ENCODE data around the gene FRMPD1. TPM values are rescaled to one million over a fixed set of nuclear protein-coding genes. Genes with fewer than 3 reads are reported as not detected.

FRMPD1 gene
- total and polyA plus RNA-seq, 2 of the 4 experiments (the other 2 are of a cell fraction), result not detected

GRCh38 chr9:37778534-37778933, 127.8 kb downstream of the FRMPD1 start:
- POLR2A ChIA-PET (ENCODE audit: unreplicated experiment), result no interaction called here

More at GRCh38 chr9:37778534-37778933, 127.8 kb downstream of the FRMPD1 start:
- H2BK5ac ChIP-seq (ENCODE audit: low read depth, low read length, poor library complexity, severe bottlenecking), result no peak overlapping the region
- no peak for TF ChIP-seq BHLHE40 (IDR thresholded peaks at IDR 0.05; ENCODE audit: low read depth, low read length)
- no peak for TF ChIP-seq CEBPB (IDR thresholded peaks at IDR 0.05; ENCODE audit: low read depth, low read length)
- no peak for TF ChIP-seq SMC3 (IDR thresholded peaks at IDR 0.05; ENCODE audit: low read depth, low read length)
- no peak for TF ChIP-seq MAFK (IDR thresholded peaks at IDR 0.05; ENCODE audit: low read depth, low read length)
- TF ChIP-seq RFX5 (IDR thresholded peaks at IDR 0.05; ENCODE audit: low read depth, low read length), result no peak
- no peak for TF ChIP-seq CTCF (conservative IDR thresholded peaks at IDR 0.05; ENCODE audit: low read depth, low read length)
- no peak for TF ChIP-seq RCOR1 (IDR thresholded peaks at IDR 0.05; ENCODE audit: insufficient replicate concordance, low read length)
- TF ChIP-seq, protein P1, sequence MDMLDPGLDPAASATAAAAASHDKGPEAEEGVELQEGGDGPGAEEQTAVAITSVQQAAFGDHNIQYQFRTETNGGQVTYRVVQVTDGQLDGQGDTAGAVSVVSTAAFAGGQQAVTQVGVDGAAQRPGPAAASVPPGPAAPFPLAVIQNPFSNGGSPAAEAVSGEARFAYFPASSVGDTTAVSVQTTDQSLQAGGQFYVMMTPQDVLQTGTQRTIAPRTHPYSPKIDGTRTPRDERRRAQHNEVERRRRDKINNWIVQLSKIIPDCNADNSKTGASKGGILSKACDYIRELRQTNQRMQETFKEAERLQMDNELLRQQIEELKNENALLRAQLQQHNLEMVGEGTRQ (IDR thresholded peaks at IDR 0.05; ENCODE audit: low read depth, low read length), result no peak
- TF ChIP-seq MAZ (IDR thresholded peaks at IDR 0.05; ENCODE audit: borderline replicate concordance, low read depth, low read length), result no peak
- TF ChIP-seq, protein P2, sequence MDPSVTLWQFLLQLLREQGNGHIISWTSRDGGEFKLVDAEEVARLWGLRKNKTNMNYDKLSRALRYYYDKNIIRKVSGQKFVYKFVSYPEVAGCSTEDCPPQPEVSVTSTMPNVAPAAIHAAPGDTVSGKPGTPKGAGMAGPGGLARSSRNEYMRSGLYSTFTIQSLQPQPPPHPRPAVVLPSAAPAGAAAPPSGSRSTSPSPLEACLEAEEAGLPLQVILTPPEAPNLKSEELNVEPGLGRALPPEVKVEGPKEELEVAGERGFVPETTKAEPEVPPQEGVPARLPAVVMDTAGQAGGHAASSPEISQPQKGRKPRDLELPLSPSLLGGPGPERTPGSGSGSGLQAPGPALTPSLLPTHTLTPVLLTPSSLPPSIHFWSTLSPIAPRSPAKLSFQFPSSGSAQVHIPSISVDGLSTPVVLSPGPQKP (IDR thresholded peaks at IDR 0.05; ENCODE audit: borderline replicate concordance, low read depth, low read length), result no peak
- no peak overlapping the region for H3K14ac ChIP-seq (replicated peaks; ENCODE audit: low read depth, low read length)
- H3K4me3 ChIP-seq (ENCODE audit: insufficient read depth, low read depth, low read length), result no peak overlapping the region
- H3K4ac ChIP-seq (ENCODE audit: low read depth, low read length), result no peak overlapping the region
- H3K4me2 ChIP-seq (ENCODE audit: low read depth, low read length), result no peak overlapping the region
- H3K36me3 ChIP-seq (ENCODE audit: control insufficient read depth, insufficient read depth, low read length), result peaks cover 27% of the 10 kb centered on the region
- H4K8ac ChIP-seq (ENCODE audit: low read depth in 2 of 2, low read length in 2 of 2), result no peak overlapping the region
- H3K18ac ChIP-seq (ENCODE audit: low read depth, low read length), result no peak overlapping the region
- no peak overlapping the region for H3K23ac ChIP-seq (ENCODE audit: low read depth, low read length)
- no peak overlapping the region for H2AK9ac ChIP-seq (replicated peaks; ENCODE audit: low read depth, low read length, poor library complexity)
- H4K91ac ChIP-seq (ENCODE audit: insufficient read depth, low read depth, low read length), result no peak overlapping the region
- no peak overlapping the region for H4K5ac ChIP-seq (ENCODE audit: low read depth, low read length)
- no peak overlapping the region for H2AK5ac ChIP-seq (ENCODE audit: low read depth, low read length)
- intact Hi-C loops (cut with micrococcal nuclease) (no loop called here), in situ Hi-C loops (cut with MboI; ENCODE audit: low sequenced_read_pairs) (loop anchor here (10.0 kb wide), 1 partner anchor 294 kb away; the partner anchor contains the start of gene POLR1E), dilution Hi-C loops (cut with HindIII; ENCODE audit: low sequenced_read_pairs, unreplicated experiment) (no loop called here)
- peaks cover 8% of the 10 kb centered on the region; the same call in 1 of the 2 replicates for H4K20me1 ChIP-seq (ENCODE audit: insufficient read depth, low read length)
- H2BK120ac ChIP-seq (ENCODE audit: low read depth, low read length), result no peak overlapping the region
- H3K27me3 ChIP-seq (ENCODE audit: control insufficient read depth, insufficient read depth, low read length), result no peaks in the 10 kb centered on the region
- peaks cover 28 to 44% of the 10 kb centered on the region in 2 experiments for H3K79me1 ChIP-seq (ENCODE audit: low read depth in 1 of 2, low read length in 2 of 2)
- CTCF ChIA-PET, result no interaction called here
- H2BK20ac ChIP-seq (ENCODE audit: low read depth, low read length), result no peak overlapping the region
- H3K9me1 ChIP-seq (ENCODE audit: insufficient read depth, low read length), result peaks cover 9% of the 10 kb centered on the region
- no peak overlapping the region for H3K27ac ChIP-seq (ENCODE audit: insufficient read depth, low read length)
- peaks cover 8% of the 10 kb centered on the region for H3K4me1 ChIP-seq (ENCODE audit: control insufficient read depth, insufficient read depth, low read length)
- H2BK15ac ChIP-seq (ENCODE audit: low read depth, low read length), result no peak overlapping the region
- ATAC-seq (ENCODE audit: low read depth), result no peak
- H3K9ac ChIP-seq (ENCODE audit: low read depth, low read length), result no peak overlapping the region
- DNase-seq, result no peak
- no peak overlapping the region for H3K56ac ChIP-seq (ENCODE audit: extremely low read depth, insufficient read depth, low read length)
- no CpG with 5 or more reads among the region's 2 CpGs for WGBS, 2 experiments (ENCODE audit: extremely low coverage in 2 of 2, insufficient read length in 1 of 2)
- no peaks in the 10 kb centered on the region for H3K9me3 ChIP-seq (ENCODE audit: control insufficient read depth, insufficient read depth, low read length)
- no TSS peak for BruUV-seq (replicated peaks)
- no peak overlapping the region for H2AFZ ChIP-seq (replicated peaks; ENCODE audit: low read length, poor library complexity)

All from IMR-90 (cell line).